ENCODE measurements around the gene NEK1.

Gene NEK1

GRCh38 chr4:169359961-169360360 lies 252.4 kb downstream of the NEK1 start:
- no peak for DNase-seq

GRCh38 chr4:169352360-169352759 lies 260.0 kb downstream of the NEK1 start:
- DNase-seq, result no peak

GRCh38 chr4:169351872-169352271 lies 260.5 kb downstream of the NEK1 start:
- no peak for DNase-seq

GRCh38 chr4:169348541-169348940 lies 263.8 kb downstream of the NEK1 start:
- DNase-seq, result no peak

- DNase-seq, result no peak
Measured at GRCh38 chr4:169346840-169347239, 265.5 kb downstream of the NEK1 start.

GRCh38 chr4:169345316-169345721 lies 267.1 kb downstream of the NEK1 start:
- DNase-seq, result no peak
